Pulmonary artery endothelial cell (primary cell): ENCODE data around the gene UBE2I. TPM values are rescaled to one million over a fixed set of nuclear protein-coding genes. Genes with fewer than 3 reads are reported as not detected.

Experiments
- DNase-seq: peaks from one replicate; pipeline ENCODE4 v3.0.0-alpha.2; 2011; ENCODE audit warnings: low read depth, low spot score
- total RNA-seq: library from RNA; depleted of rRNA; stranded (reverse); fragments of >200 nt; gene quantifications from 2 replicates; pipeline ENCODE4 v1.2.3, GENCODE V29; 2014

Gene UBE2I
- total RNA-seq, 1 donor from 2014 or later, result 59.1 TPM

DNA sequence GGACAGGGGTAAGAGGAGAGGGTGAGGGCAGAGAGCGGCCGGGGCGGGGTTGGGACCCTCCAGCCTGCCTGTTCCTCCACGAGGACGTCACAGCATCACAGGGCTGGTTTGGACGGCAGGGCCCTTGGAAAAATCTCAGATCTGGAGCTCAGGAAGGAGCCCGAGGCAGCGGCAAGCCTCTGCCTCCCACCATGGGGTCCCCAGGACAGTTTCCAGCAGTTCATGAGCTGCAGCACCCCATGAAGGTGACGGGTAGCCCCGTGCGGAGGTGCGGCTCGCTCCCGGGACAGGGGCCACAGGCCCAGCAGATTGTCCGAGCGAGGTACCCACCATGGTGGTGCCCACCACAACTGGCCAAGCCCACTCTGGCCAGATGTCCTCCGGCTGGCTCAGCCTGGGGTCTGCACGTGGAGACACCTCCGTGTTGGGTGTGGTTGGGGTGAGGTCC lies 32.3 kb upstream of the UBE2I start:
- DNase-seq, result no peak

DNA sequence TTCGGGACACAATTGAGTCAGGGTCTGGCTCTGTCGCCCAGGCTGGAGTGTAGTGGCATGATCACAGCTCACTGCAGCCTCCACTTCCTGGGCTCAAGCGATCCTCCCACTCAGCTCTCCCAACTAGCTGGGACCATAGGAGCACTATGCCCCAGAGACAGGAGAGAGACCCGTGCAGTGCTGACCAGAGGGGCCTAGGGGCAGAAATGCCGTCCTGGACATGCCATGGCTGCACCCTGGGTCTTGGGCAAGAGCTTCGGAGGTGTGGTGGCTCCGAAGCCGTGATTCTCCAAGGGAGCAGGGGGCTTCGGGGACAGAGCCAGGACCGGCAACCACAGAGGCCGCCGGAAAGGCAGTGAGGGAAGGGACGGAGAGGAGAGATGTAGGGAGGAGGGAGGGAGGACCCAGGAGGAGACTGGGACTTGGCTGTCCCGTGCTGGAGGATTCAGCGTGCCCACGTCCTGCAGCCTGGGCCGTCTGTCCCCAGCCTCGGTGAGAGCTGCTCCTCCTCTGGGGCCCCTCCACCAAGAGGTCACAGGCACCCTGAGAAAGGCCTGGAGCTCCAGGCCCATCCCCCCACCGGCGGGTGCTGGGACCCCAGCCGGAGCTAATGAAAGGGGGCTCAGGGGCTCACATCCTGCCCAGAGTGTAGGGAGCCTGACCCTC lies 31.7 kb upstream of the UBE2I start:
- no peak for DNase-seq

DNA sequence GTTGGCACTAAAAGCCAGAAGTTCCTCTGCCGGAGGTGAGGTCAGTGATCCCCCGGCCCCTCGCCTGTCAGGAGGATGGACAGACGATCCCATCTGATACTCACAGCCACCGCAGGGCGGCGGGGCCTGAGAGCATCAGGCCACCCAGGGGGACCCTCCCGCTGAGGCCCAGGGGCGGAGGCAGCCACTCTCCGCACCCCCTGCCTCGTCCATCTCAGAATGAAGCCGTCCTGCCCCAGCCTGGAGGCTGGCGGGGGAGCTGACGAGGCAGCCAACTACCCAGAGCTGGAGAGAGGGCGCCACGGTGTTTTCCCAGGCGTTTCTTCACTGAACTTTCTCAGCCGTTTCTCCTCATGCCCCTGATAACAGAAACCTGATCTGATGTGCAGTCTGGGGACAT lies 31.0 kb upstream of the UBE2I start:
- DNase-seq, result no peak

DNA sequence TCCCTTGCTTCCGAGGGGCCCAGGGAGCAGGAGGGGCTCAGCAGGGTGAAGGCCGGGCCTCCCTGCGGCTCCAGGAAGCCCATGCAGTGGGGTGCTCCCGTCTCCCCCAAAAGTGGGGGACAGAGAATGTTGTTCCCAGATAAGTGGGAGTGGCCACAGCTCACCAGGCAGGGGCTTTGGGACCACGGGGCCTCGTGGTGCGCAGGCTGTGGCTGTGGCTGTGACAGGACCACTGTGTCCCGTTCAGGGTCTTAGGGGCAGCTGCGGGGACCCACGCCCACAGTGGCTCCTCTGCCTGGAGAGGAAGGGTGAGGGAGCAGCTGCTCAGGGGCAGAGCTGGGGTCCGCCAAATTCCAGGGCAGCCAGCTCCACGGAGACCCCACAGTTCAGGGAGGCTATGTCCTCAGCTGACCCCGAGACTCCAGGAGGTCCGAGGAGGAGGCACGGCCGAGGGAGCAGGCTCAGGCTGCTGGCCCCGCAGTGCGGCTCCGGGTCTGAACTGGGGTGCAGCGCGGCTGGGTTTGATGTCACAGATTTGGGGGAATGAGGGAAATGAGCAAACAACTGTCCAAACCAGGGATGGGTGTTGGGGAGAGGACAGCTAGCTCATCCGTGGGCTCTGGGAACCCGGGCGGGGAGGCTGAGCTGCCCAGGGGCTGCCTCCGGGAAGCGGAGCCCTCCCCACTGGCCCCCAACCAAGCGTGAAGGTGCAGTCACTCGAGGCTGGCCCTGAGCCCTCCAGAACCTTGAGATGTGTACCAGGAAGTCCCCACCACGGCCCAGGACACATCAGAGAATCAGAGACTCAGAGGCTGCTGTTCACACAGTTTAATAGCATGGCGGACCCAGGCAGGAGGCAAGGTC lies 30.1 kb upstream of the UBE2I start:
- DNase-seq, result no peak

DNA sequence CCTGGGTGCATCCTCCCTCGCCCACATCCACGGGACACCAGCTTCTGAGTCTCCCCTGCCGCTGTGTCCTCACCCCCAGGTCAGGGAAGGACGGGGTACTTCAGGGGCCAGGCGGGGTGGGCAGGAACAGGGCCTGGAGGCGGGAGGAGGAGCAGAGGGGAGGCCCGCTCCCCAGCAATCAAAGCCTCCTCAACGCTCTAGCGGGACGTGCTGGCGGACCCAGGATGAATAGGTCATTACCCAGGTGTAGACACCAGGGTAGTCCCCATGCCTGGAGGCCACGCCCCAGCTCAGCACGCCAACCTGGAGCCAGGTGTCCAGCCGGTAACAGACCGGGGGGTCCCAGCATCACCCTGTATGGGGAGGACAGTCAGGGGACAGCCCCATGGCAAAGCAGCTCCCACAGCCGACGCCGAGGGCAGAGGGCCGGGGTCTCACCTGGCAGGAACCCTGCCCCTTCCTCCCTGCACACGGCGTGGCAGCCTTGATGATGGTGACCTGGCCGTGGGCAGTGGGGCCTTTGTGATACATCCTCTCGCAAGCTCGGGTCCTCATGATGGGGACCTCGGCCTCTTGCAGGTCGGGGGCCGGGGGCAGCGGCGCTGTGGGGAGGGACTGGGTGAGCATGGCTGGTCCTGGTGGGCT lies 29.4 kb upstream of the UBE2I start:
- DNase-seq, result no peak

DNA sequence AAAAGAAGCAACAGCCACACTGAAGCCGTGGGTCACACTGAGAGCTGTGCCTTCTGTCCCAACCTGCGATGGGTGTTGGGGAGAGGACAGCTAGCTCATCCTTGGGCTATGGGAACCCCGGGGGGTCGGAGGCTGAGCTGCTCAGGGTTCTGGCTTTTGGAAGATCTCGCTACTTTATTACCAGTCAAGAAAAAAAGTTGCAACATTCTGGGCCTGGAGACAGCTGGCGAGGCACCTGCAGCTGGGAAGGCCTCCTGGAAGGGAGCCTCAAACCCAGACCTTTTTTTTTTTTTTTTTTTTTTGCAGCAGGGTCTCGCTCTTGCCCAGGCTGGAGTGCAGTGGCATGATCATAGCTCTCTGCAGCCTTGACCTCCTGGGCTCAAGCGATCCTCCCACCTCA lies 28.7 kb upstream of the UBE2I start:
- DNase-seq, result no peak

DNA sequence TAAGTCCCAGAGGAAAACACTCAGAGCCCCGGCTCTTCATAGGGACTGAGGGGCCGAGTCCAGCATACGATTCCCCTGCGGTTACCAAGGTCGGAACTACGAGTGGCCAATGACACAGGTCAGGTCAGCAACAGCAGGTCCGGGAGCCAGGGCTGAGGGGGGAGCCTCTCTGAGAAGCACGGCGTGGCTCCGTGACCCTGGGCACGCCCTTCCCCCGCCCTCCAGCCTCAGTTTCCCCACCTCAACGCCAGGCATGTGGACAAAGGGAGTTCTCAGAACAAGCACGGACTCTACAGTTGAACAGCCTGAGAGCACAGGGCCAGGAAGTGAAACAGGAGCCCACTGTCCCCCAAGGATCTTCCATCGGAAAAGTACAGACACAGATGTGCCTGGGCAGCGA lies 27.9 kb upstream of the UBE2I start:
- no peak for DNase-seq

DNA sequence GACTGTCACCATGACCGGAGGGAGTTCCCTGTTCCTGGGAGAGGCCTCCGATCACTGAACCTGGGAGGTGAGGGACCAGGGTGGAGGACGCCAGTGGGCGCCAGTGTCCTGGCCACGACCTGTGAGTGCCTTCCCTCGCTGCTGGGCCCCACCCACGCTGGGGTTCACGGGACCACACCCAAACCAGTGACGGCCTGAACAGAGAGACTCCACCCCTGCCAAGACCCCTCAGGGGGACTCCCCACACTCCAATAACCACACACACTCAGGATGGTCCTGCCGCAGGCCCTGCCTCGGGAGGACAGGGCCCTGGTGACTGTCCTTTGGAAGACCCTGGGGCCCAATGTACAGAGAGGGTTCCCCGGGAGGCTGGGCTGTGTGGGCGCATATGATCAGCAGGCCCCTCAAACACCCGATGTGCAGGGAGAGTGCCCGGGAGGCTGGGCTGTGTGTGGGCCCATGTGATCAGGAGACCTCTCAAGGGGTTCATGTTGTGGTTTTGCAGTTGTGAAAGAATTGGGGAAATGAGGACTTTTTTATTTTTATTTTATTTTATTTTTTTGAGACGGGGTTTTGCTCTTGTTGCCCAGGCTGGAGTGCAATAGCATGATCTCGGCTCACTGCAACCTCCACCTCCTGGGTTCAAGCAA lies 27.0 kb upstream of the UBE2I start:
- DNase-seq, result no peak

DNA sequence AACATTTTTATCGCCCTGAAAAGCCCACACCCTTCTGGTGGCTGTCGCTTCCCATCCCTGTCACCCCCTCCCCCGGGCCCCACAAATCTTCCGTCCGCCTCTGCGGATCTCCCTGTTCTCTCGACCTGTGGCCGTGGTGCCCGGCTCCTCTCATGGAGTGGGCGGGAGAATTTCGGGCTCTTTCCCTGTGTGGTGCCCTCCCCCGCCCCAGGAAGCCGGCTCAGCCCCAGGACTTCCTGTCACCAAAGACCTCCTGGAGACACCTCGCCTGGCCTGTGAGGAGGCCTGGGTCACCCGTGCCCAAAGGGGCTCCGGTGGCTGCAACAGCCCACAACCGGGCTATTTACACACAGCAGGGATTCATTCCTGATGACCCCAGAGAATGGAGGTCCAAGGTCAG lies 26.1 kb upstream of the UBE2I start:
- no peak for DNase-seq

DNA sequence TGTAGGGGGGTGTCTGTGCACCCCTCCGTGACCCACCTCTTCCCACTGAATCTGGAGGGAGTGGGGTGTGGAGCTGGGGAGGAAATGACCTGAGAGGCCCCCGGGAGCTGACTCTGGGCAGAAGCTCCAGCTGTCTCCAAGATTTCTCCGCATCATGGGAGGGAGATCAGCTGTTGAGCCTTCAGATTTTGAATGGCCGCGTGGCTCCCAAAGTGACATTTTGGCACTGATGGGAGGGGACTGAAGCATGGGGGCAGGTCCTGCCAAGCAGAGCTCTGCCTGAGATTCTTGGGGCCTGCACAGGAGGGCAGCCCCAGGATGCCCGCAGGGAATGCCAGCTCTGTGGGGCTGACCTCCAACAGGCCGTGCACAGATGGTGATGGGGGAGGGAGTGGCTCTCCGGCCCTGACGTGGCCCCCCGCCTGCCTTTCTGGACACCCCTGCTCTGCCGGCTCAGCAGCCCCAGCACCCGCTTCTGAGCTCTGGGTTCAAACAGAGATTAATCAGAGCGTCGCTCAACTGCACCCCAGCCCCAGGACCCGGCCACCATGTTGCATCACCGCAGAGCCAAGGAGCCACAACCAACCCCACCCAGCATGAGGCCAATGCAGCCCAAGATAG lies 25.3 kb upstream of the UBE2I start:
- DNase-seq, result no peak

DNA sequence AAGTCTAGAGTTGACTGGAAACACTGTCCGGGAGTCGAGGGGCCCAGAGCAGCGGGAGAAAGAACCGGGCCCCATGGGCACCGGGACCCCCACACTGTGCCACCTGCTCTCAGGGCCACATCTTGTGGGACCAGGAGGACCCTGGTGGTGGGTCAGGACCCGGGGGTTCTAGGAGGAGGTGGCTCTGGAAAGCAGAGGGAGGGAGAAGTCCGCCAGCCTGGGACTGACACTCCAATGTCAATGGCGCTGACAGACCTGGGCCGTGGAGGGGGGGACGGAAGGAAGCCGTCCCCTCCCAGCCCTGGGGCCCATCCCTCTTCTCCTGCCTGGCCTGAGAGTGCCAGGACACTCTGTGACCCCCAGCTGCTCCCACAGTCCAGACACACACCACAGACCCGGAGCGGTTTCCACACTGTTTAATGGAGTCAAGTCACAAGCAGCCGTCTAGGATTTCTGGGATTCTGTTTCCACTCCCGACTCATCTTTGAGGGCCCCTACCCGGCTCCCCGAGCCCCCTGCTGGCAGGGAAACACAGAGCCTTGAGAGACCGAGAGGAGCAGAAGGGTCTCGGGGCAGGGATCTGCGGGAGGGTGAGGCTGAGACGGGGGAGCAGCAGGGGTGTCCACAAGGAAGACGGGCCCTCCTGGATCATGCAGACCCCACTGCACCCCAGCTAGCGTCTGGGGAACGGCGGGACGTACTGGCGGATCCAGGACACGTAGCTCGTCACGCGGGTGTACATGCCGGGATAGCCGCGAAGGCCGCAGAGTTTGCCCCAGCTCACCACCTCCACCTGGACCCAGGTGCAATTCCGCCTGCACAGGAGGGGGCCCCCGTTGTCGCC lies 23.5 kb upstream of the UBE2I start:
- no peak for DNase-seq

DNA sequence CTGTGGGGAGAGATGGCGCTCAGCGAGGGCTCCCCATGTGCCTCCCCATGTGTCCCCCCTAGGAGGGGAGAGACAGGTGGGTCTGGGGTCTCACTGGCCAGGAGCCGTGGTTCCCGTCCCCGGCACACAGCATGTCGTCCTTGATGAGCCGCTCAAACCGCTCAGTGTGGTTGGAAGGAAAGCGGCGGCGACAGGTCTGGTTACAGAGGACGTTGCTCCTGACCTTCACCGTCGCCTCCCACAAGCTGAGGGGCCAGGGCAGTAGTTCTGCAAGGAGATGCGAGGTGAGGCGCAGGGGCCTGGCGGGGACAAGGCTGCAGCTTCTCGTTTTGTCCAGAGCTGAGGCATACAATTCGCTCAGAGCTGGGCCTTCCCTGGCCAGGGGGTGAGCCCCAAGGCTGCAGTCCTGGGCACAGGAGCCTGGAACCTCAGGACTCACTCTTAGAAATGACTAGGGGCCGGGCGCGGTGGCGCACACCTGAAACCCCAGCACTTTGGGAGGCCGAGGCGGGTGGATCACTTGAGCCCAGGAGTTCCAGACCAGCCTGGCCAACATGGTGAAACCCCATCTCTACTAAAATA lies 22.8 kb upstream of the UBE2I start:
- DNase-seq, result no peak

DNA sequence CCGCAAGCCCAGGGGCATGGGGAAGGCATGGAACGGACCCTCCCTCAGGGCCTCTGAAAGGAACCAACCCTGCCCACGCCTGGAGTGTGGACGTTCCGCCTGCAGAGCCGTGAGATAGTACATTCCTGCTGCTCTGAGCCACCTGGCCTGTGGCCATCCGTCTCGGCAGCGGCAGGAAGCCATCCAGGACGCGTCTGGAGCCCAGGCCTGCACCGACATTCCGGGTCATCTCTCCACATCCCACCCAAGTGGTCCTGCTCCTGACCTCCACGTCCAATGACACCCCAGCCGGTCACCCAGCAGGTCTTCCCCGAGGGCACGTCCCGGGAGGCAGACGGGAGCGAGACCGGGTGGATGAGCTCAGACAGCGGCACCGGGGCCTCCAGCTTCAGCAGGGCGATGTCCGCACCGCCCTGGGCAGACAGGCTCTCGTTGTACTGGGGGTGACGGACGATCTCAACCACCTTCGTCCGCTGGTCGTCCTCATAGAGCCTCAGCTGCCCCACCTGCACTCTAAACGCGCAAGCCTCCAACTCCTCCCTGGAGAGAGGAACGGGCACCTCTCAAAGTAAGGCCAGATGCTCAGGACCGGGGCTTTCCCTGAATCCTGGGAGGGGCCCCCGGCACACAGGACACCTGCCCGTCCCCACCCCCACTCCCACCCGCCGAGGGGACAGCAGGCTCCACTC lies 21.3 kb upstream of the UBE2I start:
- no peak for DNase-seq

DNA sequence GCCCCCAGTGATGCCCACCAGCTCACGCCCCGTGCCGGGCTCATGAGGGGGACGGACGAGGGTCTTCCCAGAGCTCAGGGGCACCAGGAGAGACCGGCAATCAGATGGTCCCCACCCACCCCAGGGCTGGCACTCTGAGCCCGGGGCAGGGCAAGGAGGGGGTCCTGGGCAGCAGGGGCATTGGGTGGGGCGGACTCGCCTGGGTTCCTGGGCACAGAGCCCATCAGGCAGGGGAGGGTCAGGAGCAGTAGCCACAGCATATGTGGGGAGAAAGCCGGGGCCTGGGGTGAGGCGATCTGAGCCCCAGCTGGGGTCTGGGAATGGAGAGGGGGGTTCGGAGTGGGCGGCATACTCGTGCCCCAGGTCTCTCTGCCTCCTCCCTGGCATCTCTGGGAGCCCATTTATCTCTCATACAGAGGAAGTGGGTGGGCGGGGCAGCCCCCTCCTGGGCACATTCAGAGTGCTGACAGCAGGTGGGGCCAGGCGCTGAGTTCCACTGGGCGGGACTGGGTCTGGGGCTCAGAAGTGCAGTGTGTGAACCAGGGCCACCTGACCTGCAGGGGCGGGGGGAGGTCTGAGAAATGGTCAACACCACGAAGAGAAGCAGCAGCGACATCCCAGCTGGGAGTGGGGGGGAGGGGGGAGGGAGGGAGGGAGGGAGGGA lies 20.5 kb upstream of the UBE2I start:
- DNase-seq, result no peak

DNA sequence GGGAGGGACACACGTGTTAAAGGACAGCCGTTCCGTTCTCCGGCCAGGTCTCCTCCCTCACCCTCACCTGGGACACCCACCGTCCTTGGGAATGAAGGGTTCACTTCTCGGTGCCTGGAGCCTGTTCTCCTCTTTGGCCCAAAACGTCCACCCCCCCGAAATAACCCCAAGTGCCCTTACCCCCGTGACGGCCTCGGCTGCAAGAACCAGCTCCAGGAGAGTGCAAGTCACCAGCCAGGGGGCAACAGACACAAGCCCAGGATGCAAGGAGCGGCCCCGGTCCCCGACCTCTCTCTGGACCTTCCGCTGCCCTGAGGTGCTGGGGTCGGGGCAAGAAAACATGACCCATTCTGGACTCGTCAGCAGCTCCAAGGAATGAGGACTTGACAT lies 20.0 kb upstream of the UBE2I start:
- DNase-seq, result no peak

DNA sequence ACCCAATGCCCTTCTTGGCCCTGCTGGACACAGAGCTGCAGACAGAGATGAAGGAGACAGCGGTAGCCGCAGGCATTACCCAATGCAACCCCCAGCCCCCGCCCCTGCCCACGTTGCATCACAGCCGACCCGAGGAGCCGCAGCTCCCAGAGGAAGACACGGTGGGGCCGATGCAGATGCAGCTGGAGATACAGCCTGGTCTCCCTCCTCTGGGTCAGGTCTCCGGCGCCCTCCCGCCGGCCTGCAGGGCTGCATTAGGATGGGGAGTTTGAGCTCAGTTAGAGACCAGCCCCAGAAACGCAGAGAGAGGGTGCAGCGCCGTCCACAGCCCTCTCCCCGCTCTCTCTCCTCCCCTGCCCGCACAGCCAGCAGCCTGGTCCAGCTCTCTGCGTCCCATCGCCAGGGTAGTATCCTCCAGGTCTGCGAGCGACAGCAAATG lies 19.4 kb upstream of the UBE2I start:
- no peak for DNase-seq

DNA sequence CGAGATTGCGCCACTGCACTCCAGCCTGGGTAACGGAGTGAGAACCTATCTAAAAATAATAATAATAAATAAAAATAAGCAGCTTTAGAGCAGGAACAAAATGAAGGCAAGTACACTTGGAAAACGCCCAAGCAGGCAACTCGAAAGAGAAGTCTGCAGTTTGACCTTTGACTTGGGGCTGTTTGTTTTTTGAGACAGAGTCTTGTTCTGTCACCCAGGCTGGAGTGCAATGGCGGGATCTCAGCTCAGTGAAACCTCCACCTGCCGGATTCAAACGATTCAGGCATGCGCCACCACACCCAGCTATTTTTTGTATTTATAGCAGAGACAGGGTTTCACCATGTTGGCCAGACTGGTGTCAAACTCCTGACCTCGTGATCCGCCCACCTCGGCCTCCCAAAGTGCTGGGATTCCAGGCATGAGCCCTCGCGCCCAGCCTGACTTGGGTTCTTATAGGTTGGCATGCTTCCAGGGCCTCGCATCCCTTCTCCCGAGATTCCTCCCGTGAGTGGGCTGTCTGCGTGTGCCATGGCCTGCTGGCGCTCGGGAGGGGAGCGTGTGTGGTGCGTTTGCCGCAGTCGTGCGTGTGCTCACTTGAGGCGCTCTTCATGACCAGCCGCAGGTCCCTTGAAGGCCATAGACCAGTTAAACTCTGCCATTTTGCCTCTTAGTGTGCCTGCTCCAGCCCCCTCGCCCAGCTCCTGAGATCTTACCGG lies 18.4 kb upstream of the UBE2I start:
- no peak for DNase-seq

DNA sequence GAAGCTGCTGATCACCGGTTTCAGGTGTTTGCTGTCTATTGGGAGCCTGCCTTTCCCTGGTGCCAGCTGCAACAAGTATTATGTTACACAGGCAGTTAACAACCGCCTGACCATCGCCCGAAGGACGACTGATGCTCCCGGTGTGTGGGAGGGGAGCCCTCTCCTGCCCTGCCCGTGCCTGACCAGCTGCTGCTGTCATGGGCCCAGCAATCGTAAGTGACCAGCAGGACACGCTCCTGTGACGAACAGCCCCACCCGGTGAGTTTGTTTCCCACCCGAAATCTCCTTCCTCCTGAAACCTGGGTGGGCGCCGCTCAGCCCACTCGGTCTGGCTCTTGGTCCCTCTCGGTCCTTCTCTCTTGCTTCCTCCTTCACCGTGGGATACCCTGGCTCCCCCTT lies 17.9 kb upstream of the UBE2I start:
- DNase-seq, result no peak
